ENCODE data around the gene NPAS1.

The NPAS1 gene

GRCh38 chr19:46992699-46993535 lies 26.7 kb upstream of the NPAS1 start:
- no peak overlapping the region for H3K27ac ChIP-seq
- DNase-seq (ENCODE audit: low spot score) = no peak
- no peak overlapping the region for H3K4me3 ChIP-seq
- TF ChIP-seq CTCF (IDR thresholded peaks at IDR 0.05) = no peak

- no peak overlapping the region for H3K27ac ChIP-seq
- H3K4me3 ChIP-seq = no peak overlapping the region
- TF ChIP-seq CTCF (IDR thresholded peaks at IDR 0.05) = no peak
Measured at GRCh38 chr19:46993622-46994021, 26.0 kb upstream of the NPAS1 start.

DNA sequence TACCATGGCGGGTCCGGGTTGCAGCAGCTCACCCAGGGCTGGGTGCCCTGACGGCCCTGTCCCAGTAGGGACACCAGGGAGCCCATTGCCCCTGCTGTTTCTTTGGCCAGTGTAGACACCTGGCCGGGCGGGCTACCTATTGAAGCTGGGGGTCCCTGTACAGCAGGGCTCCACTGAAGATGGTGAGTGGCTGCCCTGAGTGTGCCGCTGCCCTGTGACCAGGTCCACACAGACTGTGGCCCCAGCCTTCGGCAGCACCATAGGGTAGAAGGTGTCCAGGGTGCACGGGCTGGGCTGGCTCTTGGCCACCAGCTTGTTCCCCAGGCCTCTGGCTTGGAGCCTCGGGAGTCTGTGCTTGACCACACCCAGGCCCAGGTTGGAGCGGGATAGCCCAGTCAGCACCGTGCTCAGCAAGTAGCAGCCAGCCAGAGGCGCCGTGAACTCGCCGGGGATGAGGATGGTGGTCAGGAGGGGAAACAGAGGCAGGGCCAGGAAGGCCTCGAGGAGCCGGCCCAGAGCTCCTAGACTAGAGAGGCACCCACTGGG lies 25.4 kb upstream of the NPAS1 start:
- no peak for TF ChIP-seq CTCF (IDR thresholded peaks at IDR 0.05)
- no peak overlapping the region for H3K27ac ChIP-seq

More at GRCh38 chr19:46993622-46994021, 26.0 kb upstream of the NPAS1 start:
- DNase-seq (ENCODE audit: low spot score) = no peak

GRCh38 chr19:46995492-46995891 lies 24.1 kb upstream of the NPAS1 start:
- Histone ChIP-seq H3K4me3 (no peak overlapping the region), H3K27ac (no peak overlapping the region)
- DNase-seq (ENCODE audit: low spot score) = no peak
- TF ChIP-seq CTCF (IDR thresholded peaks at IDR 0.05) = no peak

More for the DNA sequence above, 25.4 kb upstream of the NPAS1 start:
- H3K4me3 ChIP-seq = no peak overlapping the region
- no peak for DNase-seq (ENCODE audit: low spot score)

DNA sequence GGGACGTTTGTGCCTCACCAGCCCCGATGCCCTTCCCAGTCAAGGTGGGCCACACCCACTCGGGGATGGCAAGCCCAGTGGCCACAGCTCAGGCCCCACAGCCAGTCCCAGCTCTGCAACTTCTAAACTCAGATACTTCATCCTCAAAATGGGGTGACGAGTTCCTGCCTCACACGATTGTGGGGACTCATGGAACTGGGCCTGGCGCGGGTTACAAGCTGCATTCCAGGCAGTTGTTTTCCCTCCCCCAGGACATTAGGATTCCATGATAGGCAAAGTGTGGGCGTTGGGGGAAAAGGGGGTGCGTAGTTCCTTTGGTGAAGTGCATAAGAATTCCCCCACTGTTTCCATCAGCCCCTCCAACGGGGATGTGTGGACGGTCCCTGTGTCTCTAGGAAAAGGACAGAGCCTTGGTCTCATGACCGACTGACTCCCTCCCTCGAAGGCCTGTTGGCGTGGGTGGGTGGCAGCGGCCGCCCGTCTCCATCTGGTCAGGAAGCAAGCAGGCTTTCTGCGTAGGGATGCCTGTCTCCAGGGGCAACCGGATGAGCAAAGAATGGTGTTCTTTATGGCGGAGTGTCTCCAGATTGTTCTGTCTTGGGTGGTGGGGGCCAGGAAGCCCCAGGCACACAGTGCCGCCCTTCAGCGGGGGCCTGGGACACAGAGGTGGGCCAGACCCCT lies 21.1 kb upstream of the NPAS1 start:
- Histone ChIP-seq H3K27ac (no peak overlapping the region), H3K4me3 (no peak overlapping the region)
- DNase-seq (ENCODE audit: low spot score) = no peak
- no peak for TF ChIP-seq CTCF (IDR thresholded peaks at IDR 0.05)

GRCh38 chr19:46999377-46999776 lies 20.3 kb upstream of the NPAS1 start:
- TF ChIP-seq CTCF (IDR thresholded peaks at IDR 0.05) = no peak
- Histone ChIP-seq H3K27ac (no peak overlapping the region), H3K4me3 (no peak overlapping the region)
- DNase-seq (ENCODE audit: low spot score) = no peak
